ENCODE data around the gene C10orf95. TPM values are rescaled to one million over a fixed set of nuclear protein-coding genes. Genes with fewer than 3 reads are reported as not detected.

The C10orf95 gene
- total RNA-seq, 4 donors from 2014 or later, result 1.4 TPM; not detected in 3

GRCh38 chr10:102444851-102445250 is 6.5 kb downstream of the C10orf95 start:
- Histone ChIP-seq H3K36me3 (no peaks in the 10 kb centered on the region), H3K4me1 (peaks cover 0 to 4% (median 2%) of the 10 kb centered on the region in 4 donors), H3K27me3 (no peaks in the 10 kb centered on the region), H3K9me3 (no peaks in the 10 kb centered on the region), H3K27ac (no peak overlapping the region), H3K4me3 (no peak overlapping the region)
- no peak for DNase-seq (ENCODE audit: low spot score in 2 of 2)
- 59 to 69% methylated on average over 2 of the region's 2 CpGs for WGBS, 2 donors
- TF ChIP-seq POLR2A (IDR thresholded peaks at IDR 0.05) (no peak), EP300 (IDR thresholded peaks at IDR 0.05) (no peak)
- TF ChIP-seq, protein P1, sequence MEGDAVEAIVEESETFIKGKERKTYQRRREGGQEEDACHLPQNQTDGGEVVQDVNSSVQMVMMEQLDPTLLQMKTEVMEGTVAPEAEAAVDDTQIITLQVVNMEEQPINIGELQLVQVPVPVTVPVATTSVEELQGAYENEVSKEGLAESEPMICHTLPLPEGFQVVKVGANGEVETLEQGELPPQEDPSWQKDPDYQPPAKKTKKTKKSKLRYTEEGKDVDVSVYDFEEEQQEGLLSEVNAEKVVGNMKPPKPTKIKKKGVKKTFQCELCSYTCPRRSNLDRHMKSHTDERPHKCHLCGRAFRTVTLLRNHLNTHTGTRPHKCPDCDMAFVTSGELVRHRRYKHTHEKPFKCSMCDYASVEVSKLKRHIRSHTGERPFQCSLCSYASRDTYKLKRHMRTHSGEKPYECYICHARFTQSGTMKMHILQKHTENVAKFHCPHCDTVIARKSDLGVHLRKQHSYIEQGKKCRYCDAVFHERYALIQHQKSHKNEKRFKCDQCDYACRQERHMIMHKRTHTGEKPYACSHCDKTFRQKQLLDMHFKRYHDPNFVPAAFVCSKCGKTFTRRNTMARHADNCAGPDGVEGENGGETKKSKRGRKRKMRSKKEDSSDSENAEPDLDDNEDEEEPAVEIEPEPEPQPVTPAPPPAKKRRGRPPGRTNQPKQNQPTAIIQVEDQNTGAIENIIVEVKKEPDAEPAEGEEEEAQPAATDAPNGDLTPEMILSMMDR (IDR thresholded peaks at IDR 0.05), result no peak

DNA sequence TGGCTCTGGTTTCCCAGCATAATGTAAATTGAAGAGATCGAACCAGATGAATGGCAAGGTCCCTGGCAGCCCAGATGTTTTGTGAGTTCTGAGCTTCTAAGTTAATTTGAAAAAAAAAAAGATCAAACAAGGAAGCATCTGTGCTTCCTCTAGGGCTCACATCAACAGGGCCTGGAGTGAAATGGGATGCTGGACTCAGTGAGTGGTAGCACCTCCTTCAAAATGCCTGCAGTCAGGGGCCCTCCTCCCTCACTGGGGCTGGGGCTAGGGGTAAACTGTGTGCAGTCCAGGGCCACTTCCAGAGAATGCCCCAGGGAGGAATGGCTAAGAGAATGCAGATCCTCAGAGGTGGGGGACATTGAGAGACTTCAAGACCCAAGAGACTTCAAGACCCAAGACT is 13.0 kb downstream of the C10orf95 start:
- Histone ChIP-seq H3K4me1 (peaks cover 0 to 27% (median 4%) of the 10 kb centered on the region in 4 donors), H3K36me3 (no peaks in the 10 kb centered on the region), H3K27me3 (peaks cover 0 to 21% of the 10 kb centered on the region in 2 donors), H3K9me3 (no peaks in the 10 kb centered on the region), H3K4me3 (no peak overlapping the region), H3K27ac (no peak overlapping the region)
- TF ChIP-seq EP300 (IDR thresholded peaks at IDR 0.05), result no peak
- TF ChIP-seq, protein P1 (IDR thresholded peaks at IDR 0.05), result no peak
- no peak for TF ChIP-seq POLR2A (IDR thresholded peaks at IDR 0.05)
- DNase-seq (ENCODE audit: low spot score in 2 of 2), result no peak
- WGBS, 2 donors, result 81 to 89% methylated on average over 1 of the region's 1 CpG

DNA sequence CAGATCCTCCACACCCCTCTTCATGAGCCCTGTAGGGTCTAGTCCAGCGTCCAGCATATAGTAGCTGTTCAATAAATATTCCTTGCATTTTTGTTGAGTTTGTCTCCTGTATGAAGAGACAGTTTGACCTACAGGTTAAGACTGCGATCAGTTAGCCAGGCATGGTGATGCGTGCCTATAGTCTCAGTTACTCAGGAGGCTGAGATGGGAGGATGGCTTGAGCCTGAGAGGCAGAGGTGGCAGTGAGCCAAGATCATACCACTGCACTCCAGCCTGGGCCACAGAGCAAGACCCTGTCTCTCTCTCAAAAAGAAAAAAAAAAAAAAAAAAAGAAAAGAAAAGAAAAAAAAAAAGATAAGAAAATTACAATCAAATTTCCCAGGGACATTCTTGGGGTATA is 13.8 kb downstream of the C10orf95 start:
- 85 to 96% methylated on average over 3 of the region's 3 CpGs for WGBS, 2 donors
- no peak for TF ChIP-seq POLR2A (IDR thresholded peaks at IDR 0.05)
- TF ChIP-seq EP300 (IDR thresholded peaks at IDR 0.05), result no peak
- TF ChIP-seq, protein P1 (IDR thresholded peaks at IDR 0.05), result no peak

DNA sequence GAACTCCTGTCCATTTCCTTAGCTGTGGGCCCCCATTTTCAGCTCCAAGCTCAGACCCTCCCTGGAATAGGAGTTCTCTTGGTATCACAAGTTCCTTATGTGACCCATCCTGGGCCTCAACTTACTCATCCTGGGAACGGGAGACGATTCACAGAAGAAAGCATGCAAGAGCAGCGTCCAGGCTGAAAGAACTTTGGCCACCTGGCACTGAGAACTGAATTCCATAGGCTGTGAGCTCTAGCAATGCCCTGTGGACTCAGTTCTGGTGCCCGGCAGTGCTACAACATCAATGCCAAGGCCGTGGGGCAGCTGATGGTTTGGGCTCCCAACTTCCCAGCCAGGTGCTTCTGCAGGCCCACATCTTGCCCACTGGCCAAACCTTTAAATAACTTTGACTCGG is 15.0 kb downstream of the C10orf95 start:
- TF ChIP-seq EP300 (IDR thresholded peaks at IDR 0.05) (no peak), POLR2A (IDR thresholded peaks at IDR 0.05) (no peak)
- TF ChIP-seq, protein P1 (IDR thresholded peaks at IDR 0.05), result no peak
- no peak overlapping the region for H3K4me3 ChIP-seq

More for the DNA sequence above, 13.8 kb downstream of the C10orf95 start:
- DNase-seq (ENCODE audit: low spot score in 2 of 2), result no peak
- Histone ChIP-seq H3K27me3 (peaks cover 0 to 25% of the 10 kb centered on the region in 2 donors), H3K4me1 (peaks cover 0 to 32% (median 7%) of the 10 kb centered on the region in 4 donors), H3K9me3 (no peaks in the 10 kb centered on the region), H3K4me3 (no peak overlapping the region), H3K36me3 (no peaks in the 10 kb centered on the region), H3K27ac (no peak overlapping the region)

GRCh38 chr10:102435529-102436233 is 15.7 kb downstream of the C10orf95 start:
- Histone ChIP-seq H3K36me3 (no peaks in the 10 kb centered on the region), H3K27ac (peak overlapping the region in 1 of 4 donors; percentile 60), H3K4me1 (peaks cover 0 to 45% (median 15%) of the 10 kb centered on the region in 4 donors), H3K9me3 (no peaks in the 10 kb centered on the region), H3K4me3 (peak overlapping the region in 3 of 4 donors; percentile 11 to 22 (median 15)), H3K27me3 (peaks cover 0 to 25% of the 10 kb centered on the region in 2 donors)
- no peak for DNase-seq (ENCODE audit: low spot score in 2 of 2)
- TF ChIP-seq, protein P1 (IDR thresholded peaks at IDR 0.05), result no peak
- TF ChIP-seq POLR2A (IDR thresholded peaks at IDR 0.05) (no peak), EP300 (IDR thresholded peaks at IDR 0.05) (no peak)
- WGBS, 2 donors, result 3 to 11% methylated on average over 9 to 10 of the region's 14 CpGs

More for the DNA sequence above, 15.0 kb downstream of the C10orf95 start:
- Histone ChIP-seq H3K4me1 (peaks cover 0 to 39% (median 15%) of the 10 kb centered on the region in 4 donors), H3K27ac (no peak overlapping the region), H3K36me3 (no peaks in the 10 kb centered on the region), H3K9me3 (no peaks in the 10 kb centered on the region), H3K27me3 (peaks cover 0 to 25% of the 10 kb centered on the region in 2 donors)
- DNase-seq (ENCODE audit: low spot score in 2 of 2), result no peak
- WGBS, 2 donors, result 89 to 90% methylated on average over 6 of the region's 6 CpGs
